ENCODE data around the gene OTC.

GRCh38 chrX:38311743-38312142 lies 40.7 kb upstream of the OTC start:
- TF ChIP-seq CTCF (IDR thresholded peaks at IDR 0.05): no peak
- TF ChIP-seq POLR2A (IDR thresholded peaks at IDR 0.05): no peak

All from uterus (tissue), 2 donors.